HEK293T (cell line): ENCODE results near the gene BEND5.

Experiments used
- BHLHE40 ChIP-seq: fragments of 450-650 bp; IDR thresholded peaks from 2 replicates; pipeline ENCODE4 v1.6.1; 2016; ENCODE audit warnings: mild to moderate bottlenecking, moderate library complexity, borderline replicate concordance
- ELF4 ChIP-seq: fragments of 450-650 bp; IDR thresholded peaks from 2 replicates; pipeline ENCODE4 v1.6.1; 2017; ENCODE audit warnings: antibody characterized with exemption
- FOXA1 ChIP-seq: fragments of 450-650 bp; IDR thresholded peaks from 2 replicates; pipeline ENCODE4 v1.6.1; 2016; ENCODE audit warnings: mild to moderate bottlenecking
- FOXK2 ChIP-seq: fragments of 450-650 bp; IDR thresholded peaks from 2 replicates; pipeline ENCODE4 v1.6.1; 2016; ENCODE audit warnings: mild to moderate bottlenecking
- HDGF ChIP-seq: fragments of 450-650 bp; IDR thresholded peaks from 2 replicates; pipeline ENCODE4 v1.6.1; 2017; ENCODE audit warnings: antibody characterized with exemption, borderline replicate concordance
- LEF1 ChIP-seq: fragments of 450-650 bp; IDR thresholded peaks from 2 replicates; pipeline ENCODE4 v1.6.1; 2017; ENCODE audit warnings: mild to moderate bottlenecking, borderline replicate concordance
- SP1 ChIP-seq: fragments of 450-650 bp; IDR thresholded peaks from 2 replicates; pipeline ENCODE4 v1.6.1; 2017
- SUZ12 ChIP-seq: fragments of 450-650 bp; IDR thresholded peaks from 2 replicates; pipeline ENCODE4 v1.6.1; 2016; ENCODE audit warnings: mild to moderate bottlenecking
- ZNF384 ChIP-seq: fragments of 450-650 bp; IDR thresholded peaks from 2 replicates; pipeline ENCODE4 v1.6.1; 2016

DNA sequence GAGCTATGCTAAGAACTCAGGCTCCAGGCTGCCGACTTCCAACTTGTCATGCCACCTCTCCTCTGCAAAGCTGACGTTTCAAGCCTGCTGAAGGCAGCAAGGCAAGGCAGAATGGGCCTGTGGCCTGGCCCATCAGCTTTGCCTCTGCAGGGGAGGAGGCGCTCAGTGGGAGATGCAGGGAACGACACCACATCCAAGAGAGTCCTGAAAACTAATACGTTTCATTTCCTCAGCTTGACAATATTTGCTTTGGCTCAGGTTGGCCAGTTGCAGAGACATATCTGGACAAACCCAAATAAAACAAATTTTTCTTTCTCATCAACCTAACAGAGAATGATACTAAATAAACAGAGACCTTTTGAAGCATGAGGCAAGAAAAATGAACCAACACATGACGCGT is 35.3 kb downstream of the BEND5 start:
- TF ChIP-seq SUZ12 (no peak), SP1 (no peak), FOXA1 (no peak), HDGF (no peak), LEF1 (no peak), FOXK2 (no peak), ELF4 (no peak), ZNF384 (no peak), BHLHE40 (no peak)
